Common myeloid progenitor, CD34-positive (primary cell): Measurements from ENCODE around the gene CPSF4.

Source experiments
- CTCF ChIA-PET: fragments of 350-600 bp; sonication (Branson Sonifier 250); formaldehyde crosslinking; loops from one replicate; lab custom pipeline; 2021; ENCODE audit warnings: antibody characterized with exemption; lab: Charles Lee
- POLR2A ChIA-PET: fragments of 350-600 bp; sonication (Branson Sonifier 250); formaldehyde crosslinking; loops from one replicate; lab custom pipeline; 2021; ENCODE audit warnings: antibody characterized with exemption; lab: Charles Lee
- DNase-seq, 3 donors: peaks; one replicate each; pipeline versions ENCODE4 v3.0.0 to v3.0.0-alpha.2; 2013
- H3K27ac ChIP-seq, 2 experiments: 1 replicate in 1 of 2; 2 replicates in 1 of 2; pipeline ENCODE4 v1.7.0; 2013; ENCODE audit warnings: inconsistent platforms in 2 of 2, low read length in 2 of 2, mild to moderate bottlenecking in 2 of 2, low read depth in 1 of 2, moderate library complexity in 1 of 2; ENCODE audit not compliant: severe bottlenecking in 2 of 2, insufficient read depth in 1 of 2, poor library complexity in 1 of 2
- H3K27me3 ChIP-seq, 5 experiments: replicated peaks in 2 of 5; 1 replicate in 3 of 5; 2 replicates in 2 of 5; pipeline versions ENCODE4 v1.6.1 to v1.7.0; 2013; ENCODE audit warnings: low read length in 4 of 5, mild to moderate bottlenecking in 2 of 5, moderate library complexity in 2 of 5, inconsistent platforms in 1 of 5; ENCODE audit not compliant: insufficient read depth in 5 of 5, control insufficient read depth in 4 of 5
- H3K36me3 ChIP-seq, 4 experiments: 1 replicate in 2 of 4; 2 replicates in 2 of 4; pipeline versions ENCODE4 v1.6.1 to v1.7.0; 2013; ENCODE audit warnings: low read length in 3 of 4, control low read depth in 1 of 4, mild to moderate bottlenecking in 1 of 4; ENCODE audit not compliant: control insufficient read depth in 4 of 4, insufficient read depth in 4 of 4
- H3K4me1 ChIP-seq, 4 experiments: 1 replicate in 3 of 4; 2 replicates in 1 of 4; pipeline versions ENCODE4 v1.6.1 to v1.7.1; 2013; ENCODE audit warnings: low read length in 3 of 4, mild to moderate bottlenecking in 3 of 4, control low read depth in 1 of 4, inconsistent platforms in 1 of 4, moderate library complexity in 1 of 4; ENCODE audit not compliant: control insufficient read depth in 4 of 4, insufficient read depth in 4 of 4; ENCODE audit errors: control extremely low read depth in 1 of 4
- H3K4me3 ChIP-seq, 7 experiments: 1 replicate in 4 of 7; 2 replicates in 3 of 7; pipeline versions ENCODE4 v1.5.1 to v1.7.0; 2013; ENCODE audit warnings: mild to moderate bottlenecking in 7 of 7, low read length in 6 of 7, moderate library complexity in 6 of 7, inconsistent platforms in 2 of 7, low read depth in 2 of 7, control low read depth in 1 of 7; ENCODE audit not compliant: insufficient read depth in 4 of 7, control insufficient read depth in 1 of 7; ENCODE audit errors: extremely low read depth in 1 of 7
- H3K9me3 ChIP-seq, 5 experiments: 1 replicate in 4 of 5; 2 replicates in 1 of 5; pipeline versions ENCODE4 v1.6.1 to v1.7.1; 2013; ENCODE audit warnings: low read length in 4 of 5, mild to moderate bottlenecking in 2 of 5, inconsistent platforms in 1 of 5, low read depth in 1 of 5, moderate library complexity in 1 of 5; ENCODE audit not compliant: control insufficient read depth in 4 of 5, insufficient read depth in 2 of 5; ENCODE audit errors: control extremely low read depth in 1 of 5
- WGBS: methylation state at CpG from one replicate; pipeline ENCODE4 v1.1.5; 2013; ENCODE audit not compliant: insufficient coverage; 5-methylcytosine and 5-hydroxymethylcytosine counted together

Gene CPSF4

GRCh38 chr7:99472561-99473314 lies 34.0 kb downstream of the CPSF4 start, which contains the start of gene ZNF789:
TSS of gene ZNF789 (plus strand) at chr7:99472890. CDS start at chr7:99476457, 3,567 bp downstream.
- POLR2A ChIA-PET: interaction anchor here (0.7 kb wide), 1 partner anchor 360 kb away, joined by 3 read pairs; no protein-coding TSS in a partner anchor

GRCh38 chr7:99473315-99473596 lies 34.5 kb downstream of the CPSF4 start:
- Histone ChIP-seq H3K36me3 (peaks cover 2 to 22% (median 6%) of the 10 kb centered on the region in 4 experiments), H3K4me3 (peak overlapping the region; percentile 81 to 100 (median 91)), H3K9me3 (no peaks in the 10 kb centered on the region), H3K4me1 (peaks cover 4 to 12% (median 10%) of the 10 kb centered on the region in 4 experiments), H3K27ac (peak overlapping the region; percentile 54 to 89), H3K27me3 (peaks cover 0 to 7% (median 0%) of the 10 kb centered on the region in 5 experiments)
- ChIA-PET CTCF (interaction anchor here (0.9 to 2.7 kb wide), 2 partner anchors 18 to 31 kb away, joined by 3 to 11 read pairs; partner anchors contain the start of gene ZKSCAN5), POLR2A (interaction anchor here (0.7 kb wide), 1 partner anchor 361 kb away, joined by 3 read pairs; no protein-coding TSS in a partner anchor)
- DNase-seq: peak; percentile 77 to 93 (median 89)
- WGBS: 0% methylated on average over 6 of the region's 7 CpGs

More at GRCh38 chr7:99472561-99473314, 34.0 kb downstream of the CPSF4 start, which contains the start of gene ZNF789:
- Histone ChIP-seq H3K4me3 (peak within 1 kb of the TSS; percentile 81 to 100 (median 91)), H3K4me1 (peaks cover 4 to 12% (median 9%) of the 10 kb centered on the region in 4 experiments), H3K27me3 (peaks cover 0 to 7% (median 0%) of the 10 kb centered on the region in 5 experiments), H3K9me3 (no peaks in the 10 kb centered on the region), H3K36me3 (peaks cover 0 to 17% (median 5%) of the 10 kb centered on the region in 4 experiments), H3K27ac (peak within 1 kb of the TSS; percentile 70 to 89)
- 0% methylated on average over 23 of the region's 56 CpGs for WGBS
- CTCF ChIA-PET: interaction anchor here (0.9 to 2.7 kb wide), 2 partner anchors 19 to 32 kb away, joined by 3 to 11 read pairs; partner anchors contain the start of gene ZKSCAN5
- DNase-seq: peak; percentile 98 to 99 (median 98)

- Histone ChIP-seq H3K4me1 (peaks cover 4 to 17% (median 13%) of the 10 kb centered on the region in 4 experiments), H3K36me3 (peaks cover 7 to 47% (median 16%) of the 10 kb centered on the region in 4 experiments), H3K27me3 (peaks cover 0 to under 1% (median 0%) of the 10 kb centered on the region in 5 experiments), H3K4me3 (no peak overlapping the region), H3K9me3 (no peaks in the 10 kb centered on the region), H3K27ac (no peak overlapping the region)
- CTCF ChIA-PET: interaction anchor here (0.6 to 1.1 kb wide), 3 partner anchors 13 to 39 kb away, joined by 3 read pairs; no protein-coding TSS in a partner anchor
- DNase-seq: no peak
- WGBS: 98% methylated on average over 4 of the region's 5 CpGs
- POLR2A ChIA-PET: no interaction called here
Measured at GRCh38 chr7:99476107-99476506, 37.4 kb downstream of the CPSF4 start.

- Histone ChIP-seq H3K4me3 (no peak overlapping the region), H3K9me3 (no peaks in the 10 kb centered on the region), H3K27ac (no peak overlapping the region), H3K27me3 (no peaks in the 10 kb centered on the region), H3K4me1 (peaks cover 0 to 12% (median 6%) of the 10 kb centered on the region in 4 experiments), H3K36me3 (peaks cover 7 to 55% (median 16%) of the 10 kb centered on the region in 4 experiments)
- POLR2A ChIA-PET: no interaction called here
- CTCF ChIA-PET: interaction anchor here (1.5 kb wide), 1 partner anchor 13 kb away, joined by 4 read pairs; no protein-coding TSS in a partner anchor
- WGBS: 59% methylated on average over 10 of the region's 15 CpGs
- DNase-seq: no peak
Measured at GRCh38 chr7:99478464-99479440, 40.0 kb downstream of the CPSF4 start.

GRCh38 chr7:99485094-99485493 lies 46.4 kb downstream of the CPSF4 start:
- no peak overlapping the region for H3K4me3 ChIP-seq
- POLR2A ChIA-PET: no interaction called here
- no peak overlapping the region for H3K27ac ChIP-seq
- H3K27me3 ChIP-seq: no peaks in the 10 kb centered on the region
- no peaks in the 10 kb centered on the region for H3K4me1 ChIP-seq
- peaks cover 5 to 39% (median 22%) of the 10 kb centered on the region in 4 experiments for H3K36me3 ChIP-seq
- DNase-seq: no peak
- WGBS: 86% methylated on average over 2 of the region's 5 CpGs
- CTCF ChIA-PET: interaction anchor here (0.7 kb wide), 1 partner anchor 13 kb away, joined by 3 read pairs; no protein-coding TSS in a partner anchor
- no peaks in the 10 kb centered on the region for H3K9me3 ChIP-seq

GRCh38 chr7:99489235-99489634 lies 50.5 kb downstream of the CPSF4 start:
- POLR2A ChIA-PET: no interaction called here
- CTCF ChIA-PET: interaction anchor here (0.6 to 1.0 kb wide), 3 partner anchors 13 to 405 kb away, joined by 3 read pairs; no protein-coding TSS in a partner anchor
- peaks cover 17 to 46% (median 33%) of the 10 kb centered on the region in 4 experiments for H3K36me3 ChIP-seq

More at GRCh38 chr7:99489235-99489634, 50.5 kb downstream of the CPSF4 start:
- 100% methylated on average over 4 of the region's 4 CpGs for whole genome bisulfite sequencing
- Histone ChIP-seq H3K4me1 (no peaks in the 10 kb centered on the region), H3K4me3 (no peak overlapping the region), H3K27me3 (no peaks in the 10 kb centered on the region), H3K27ac (no peak overlapping the region), H3K9me3 (peaks cover 6 to 20% (median 12%) of the 10 kb centered on the region in 5 experiments)
- peak in 2 of 3 donors; percentile 34 to 52 for DNase-seq
